Loucy (cell line): ENCODE results near the gene NDUFA8.

Experiments used
- H2AFZ ChIP-seq: fragments of 200-600 bp; sonication (generic); 2 replicates; pipeline ENCODE4 v1.6.0; 2016; ENCODE audit warnings: antibody characterized with exemption, mild to moderate bottlenecking, low read length, moderate library complexity
- H3F3A ChIP-seq: fragments of 200-600 bp; 2 replicates; pipeline ENCODE4 v1.6.0; 2016; ENCODE audit warnings: antibody characterized with exemption, low read depth, mild to moderate bottlenecking
- H3K27me3 ChIP-seq: fragments of 200-600 bp; sonication (generic); 2 replicates; pipeline ENCODE4 v1.6.1; 2014; ENCODE audit warnings: low read length, mild to moderate bottlenecking; ENCODE audit not compliant: insufficient read depth, poor library complexity, severe bottlenecking
- H3K36me3 ChIP-seq: fragments of 200-600 bp; sonication (generic); 2 replicates; pipeline ENCODE4 v1.6.1; 2016; ENCODE audit warnings: low read length; ENCODE audit not compliant: insufficient read depth
- H3K4me1 ChIP-seq: fragments of 200-600 bp; sonication (generic); 2 replicates; pipeline ENCODE4 v1.5.1; 2014; ENCODE audit warnings: low read length, mild to moderate bottlenecking; ENCODE audit not compliant: insufficient read depth, poor library complexity, severe bottlenecking
- H3K4me2 ChIP-seq: fragments of 200-600 bp; sonication (generic); 2 replicates; pipeline ENCODE4 v1.6.0; 2014; ENCODE audit warnings: antibody characterized with exemption, low read length, low read depth, mild to moderate bottlenecking; ENCODE audit not compliant: poor library complexity, severe bottlenecking
- H3K4me3 ChIP-seq: fragments of 200-600 bp; sonication (generic); 2 replicates; pipeline ENCODE4 v1.5.1; 2014; ENCODE audit warnings: low read length, mild to moderate bottlenecking, mixed read lengths; ENCODE audit not compliant: poor library complexity, severe bottlenecking
- H3K79me2 ChIP-seq: fragments of 200-600 bp; sonication (generic); 2 replicates; pipeline ENCODE4 v1.6.1; 2014; ENCODE audit warnings: low read length; ENCODE audit not compliant: insufficient read depth
- H3K9ac ChIP-seq: fragments of 200-600 bp; sonication (generic); 2 replicates; pipeline ENCODE4 v1.6.0; 2014; ENCODE audit warnings: mild to moderate bottlenecking, low read depth, low read length, moderate library complexity; ENCODE audit not compliant: poor library complexity, severe bottlenecking
- H3K9me2 ChIP-seq: fragments of 200-600 bp; sonication (generic); replicated peaks from 2 replicates; pipeline ENCODE4 v1.6.1; 2016; ENCODE audit warnings: low read depth, low read length, mixed read lengths
- H3K9me3 ChIP-seq: fragments of 200-600 bp; sonication (generic); 2 replicates; pipeline ENCODE4 v1.6.1; 2014; ENCODE audit warnings: mild to moderate bottlenecking, antibody characterized with exemption, low read length, low read depth; ENCODE audit not compliant: insufficient read depth
- H4K20me1 ChIP-seq: fragments of 200-600 bp; sonication (generic); 2 replicates; pipeline ENCODE4 v1.6.0; 2014; ENCODE audit warnings: antibody characterized with exemption, low read length, mild to moderate bottlenecking; ENCODE audit not compliant: insufficient read depth, poor library complexity, severe bottlenecking
- EZH2phosphoT487 ChIP-seq: fragments of 200-600 bp; IDR thresholded peaks from 2 replicates; pipeline ENCODE4 v1.6.1; 2018; ENCODE audit warnings: antibody characterized with exemption, mild to moderate bottlenecking, moderate library complexity, borderline replicate concordance
- TF ChIP-seq, protein P1 (sequence below): fragments of 200-600 bp; sonication (generic); conservative IDR thresholded peaks from 2 replicates; pipeline ENCODE4 v1.5.1; 2014; ENCODE audit warnings: mild to moderate bottlenecking, antibody characterized with exemption, low read length

NDUFA8 gene

DNA sequence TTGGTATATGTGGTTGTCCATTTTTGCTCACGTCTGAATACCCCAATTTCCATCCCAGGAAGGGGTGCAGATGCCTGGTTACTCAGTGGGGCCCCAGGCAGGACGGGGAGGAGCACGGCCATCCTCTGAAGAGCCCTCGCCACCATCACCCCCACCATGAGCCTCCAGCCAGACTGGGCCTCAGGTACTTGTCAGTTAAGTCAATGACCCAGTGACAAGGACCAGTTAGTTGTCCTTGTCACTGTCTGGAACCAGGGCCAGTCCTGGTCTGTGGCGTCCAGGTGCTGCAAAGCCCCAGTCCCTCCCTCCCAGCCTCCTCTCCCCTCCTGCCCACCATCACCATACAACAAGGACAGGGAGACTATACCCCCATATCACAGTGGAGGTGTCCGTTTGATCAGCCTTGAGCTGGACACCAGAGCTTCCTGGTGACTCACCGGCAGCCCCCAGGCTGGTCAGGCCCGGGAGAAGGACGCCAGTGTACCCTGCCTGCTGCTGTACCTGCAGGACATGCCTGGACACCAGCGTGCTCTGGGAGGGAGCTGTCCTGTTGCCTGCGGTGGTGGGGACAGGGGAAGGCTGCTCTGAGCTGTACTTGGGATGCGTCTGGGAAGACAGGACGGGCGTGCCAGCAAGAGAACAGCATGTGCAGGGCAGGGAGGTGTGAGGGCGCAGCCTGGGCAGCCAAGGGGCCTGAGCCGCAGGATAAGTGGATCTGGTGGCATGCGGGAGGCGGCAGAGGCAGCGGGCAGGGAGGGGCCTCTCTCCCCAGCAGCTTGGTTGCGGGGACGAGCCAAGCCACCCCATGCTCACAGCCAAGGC, 33.9 kb downstream of the NDUFA8 start:
- H3K9me3 ChIP-seq = no peaks in the 10 kb centered on the region
- H3K9ac ChIP-seq = no peak overlapping the region
- H3K4me3 ChIP-seq = no peak overlapping the region
- H3F3A ChIP-seq = no peaks in the 10 kb centered on the region
- H3K4me1 ChIP-seq = peaks cover 7% of the 10 kb centered on the region
- H4K20me1 ChIP-seq = no peaks in the 10 kb centered on the region
- no peak overlapping the region for H3K4me2 ChIP-seq
- H3K36me3 ChIP-seq = no peaks in the 10 kb centered on the region
- TF ChIP-seq, protein P1, sequence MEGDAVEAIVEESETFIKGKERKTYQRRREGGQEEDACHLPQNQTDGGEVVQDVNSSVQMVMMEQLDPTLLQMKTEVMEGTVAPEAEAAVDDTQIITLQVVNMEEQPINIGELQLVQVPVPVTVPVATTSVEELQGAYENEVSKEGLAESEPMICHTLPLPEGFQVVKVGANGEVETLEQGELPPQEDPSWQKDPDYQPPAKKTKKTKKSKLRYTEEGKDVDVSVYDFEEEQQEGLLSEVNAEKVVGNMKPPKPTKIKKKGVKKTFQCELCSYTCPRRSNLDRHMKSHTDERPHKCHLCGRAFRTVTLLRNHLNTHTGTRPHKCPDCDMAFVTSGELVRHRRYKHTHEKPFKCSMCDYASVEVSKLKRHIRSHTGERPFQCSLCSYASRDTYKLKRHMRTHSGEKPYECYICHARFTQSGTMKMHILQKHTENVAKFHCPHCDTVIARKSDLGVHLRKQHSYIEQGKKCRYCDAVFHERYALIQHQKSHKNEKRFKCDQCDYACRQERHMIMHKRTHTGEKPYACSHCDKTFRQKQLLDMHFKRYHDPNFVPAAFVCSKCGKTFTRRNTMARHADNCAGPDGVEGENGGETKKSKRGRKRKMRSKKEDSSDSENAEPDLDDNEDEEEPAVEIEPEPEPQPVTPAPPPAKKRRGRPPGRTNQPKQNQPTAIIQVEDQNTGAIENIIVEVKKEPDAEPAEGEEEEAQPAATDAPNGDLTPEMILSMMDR = no peak
- TF ChIP-seq EZH2phosphoT487 = no peak
- peak overlapping the region; percentile 17; the same call in 1 of the 2 replicates for H2AFZ ChIP-seq
- no peaks in the 10 kb centered on the region for H3K9me2 ChIP-seq
- H3K27me3 ChIP-seq = no peaks in the 10 kb centered on the region
- H3K79me2 ChIP-seq = no peaks in the 10 kb centered on the region

DNA sequence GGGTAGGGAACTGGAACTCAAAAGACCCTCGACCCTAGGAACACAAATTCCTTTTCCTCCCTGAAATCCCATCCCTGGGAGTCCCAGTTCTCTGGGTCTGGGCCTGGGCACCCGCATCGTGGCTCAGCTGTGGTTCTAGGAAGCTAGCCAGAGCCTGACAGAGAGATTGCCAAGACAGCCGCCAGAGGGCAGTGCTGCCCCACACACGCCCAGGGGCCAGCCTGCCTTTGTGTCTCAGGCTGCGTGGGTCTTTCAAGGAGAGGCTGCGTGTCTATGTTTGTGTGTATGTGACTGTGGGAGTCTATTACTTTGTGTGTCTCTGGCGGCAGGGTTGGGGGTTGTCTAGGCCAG, 34.4 kb downstream of the NDUFA8 start:
- no peak overlapping the region for H3K4me3 ChIP-seq
- no peaks in the 10 kb centered on the region for H4K20me1 ChIP-seq
- no peaks in the 10 kb centered on the region for H3K27me3 ChIP-seq
- no peaks in the 10 kb centered on the region for H3K36me3 ChIP-seq
- H2AFZ ChIP-seq = peak overlapping the region; percentile 68
- no peaks in the 10 kb centered on the region for H3K9me2 ChIP-seq
- peaks cover 7% of the 10 kb centered on the region for H3K4me1 ChIP-seq
- H3K79me2 ChIP-seq = no peaks in the 10 kb centered on the region
- H3F3A ChIP-seq = no peaks in the 10 kb centered on the region
- H3K9ac ChIP-seq = no peak overlapping the region
- TF ChIP-seq EZH2phosphoT487 = no peak
- TF ChIP-seq, protein P1 = peak; percentile 94
- no peak overlapping the region for H3K4me2 ChIP-seq
- H3K9me3 ChIP-seq = no peaks in the 10 kb centered on the region

DNA sequence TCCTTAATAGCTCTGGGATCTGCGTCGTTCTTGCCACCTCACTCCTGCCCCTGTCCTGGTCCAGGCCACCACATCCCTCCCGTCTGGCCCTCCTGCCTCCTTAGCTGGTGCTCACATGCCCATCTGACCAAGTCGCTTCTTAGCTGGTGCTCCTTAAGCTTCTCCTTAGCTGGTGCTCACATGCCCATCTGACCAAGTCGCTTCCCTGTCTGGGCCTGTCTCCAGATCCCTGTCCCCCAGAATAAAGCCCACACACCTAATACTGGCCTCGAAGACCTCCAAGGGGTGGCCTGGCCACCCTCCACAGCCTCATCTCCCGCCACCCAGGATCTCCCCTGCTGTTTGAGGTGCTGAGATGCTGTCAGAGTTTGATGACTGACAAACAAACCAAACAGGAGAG, 35.1 kb downstream of the NDUFA8 start:
- no peaks in the 10 kb centered on the region for H3K9me2 ChIP-seq
- TF ChIP-seq, protein P1 = no peak
- TF ChIP-seq EZH2phosphoT487 = no peak
- no peaks in the 10 kb centered on the region for H3K9me3 ChIP-seq
- H3K4me3 ChIP-seq = no peak overlapping the region
- H3K79me2 ChIP-seq = no peaks in the 10 kb centered on the region
- no peak overlapping the region for H3K9ac ChIP-seq
- no peaks in the 10 kb centered on the region for H3F3A ChIP-seq
- H3K4me1 ChIP-seq = peaks cover 7% of the 10 kb centered on the region
- H3K36me3 ChIP-seq = no peaks in the 10 kb centered on the region
- no peaks in the 10 kb centered on the region for H3K27me3 ChIP-seq
- no peaks in the 10 kb centered on the region for H4K20me1 ChIP-seq
- no peak overlapping the region for H3K4me2 ChIP-seq
- H2AFZ ChIP-seq = no peak overlapping the region
